GM23338 (cell line): Measurements from ENCODE around the gene BCL2L13.

Experiments
- EZH2 ChIP-seq: fragments of 200-600 bp; sonication (generic); IDR thresholded peaks from one replicate; pipeline ENCODE4 v1.8.0; 2017; ENCODE audit warnings: antibody characterized with exemption, mild to moderate bottlenecking, low read depth; ENCODE audit not compliant: unreplicated experiment
- POLR2AphosphoS5 ChIP-seq: IDR thresholded peaks from 2 replicates; pipeline ENCODE4 v1.6.1; 2016; ENCODE audit warnings: antibody characterized with exemption, low read depth
- TF ChIP-seq, protein P1 (sequence below), 2 experiments: fragments of 200-600 bp in 1 of 2; sonication (generic) in 1 of 2; conservative IDR thresholded peaks; 2 replicates each; pipeline versions ENCODE4 v1.5.1 to v1.6.1; 2016 to 2017; ENCODE audit warnings: antibody characterized with exemption in 2 of 2, low read depth in 2 of 2, mild to moderate bottlenecking in 2 of 2, moderate library complexity in 1 of 2
- TF ChIP-seq, protein P2 (sequence below): IDR thresholded peaks from one replicate; pipeline ENCODE4 v1.6.1; 2018; ENCODE audit warnings: antibody characterized with exemption; ENCODE audit not compliant: unreplicated experiment

DNA sequence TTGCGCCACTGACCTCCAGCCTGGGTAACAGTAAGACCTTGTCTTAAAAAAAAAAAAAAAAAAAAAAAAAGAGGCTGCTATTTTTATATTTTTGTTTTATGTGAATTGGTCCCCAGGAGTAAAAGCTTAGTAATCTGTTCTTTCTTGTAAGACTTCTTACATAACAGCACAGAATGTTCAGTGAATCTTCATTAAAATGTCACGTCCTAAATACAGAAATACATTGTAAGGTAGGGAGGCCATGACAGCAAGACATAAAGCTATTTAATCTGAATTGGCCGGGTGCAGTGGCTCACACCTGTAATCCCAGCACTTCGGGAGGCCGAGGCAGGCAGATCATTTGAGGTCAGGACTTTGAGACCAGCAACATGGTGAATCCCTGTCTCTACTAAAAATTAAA, 71.5 kb downstream of the BCL2L13 start:
- no peak for TF ChIP-seq EZH2
- no peak for TF ChIP-seq POLR2AphosphoS5
- TF ChIP-seq, protein P1, sequence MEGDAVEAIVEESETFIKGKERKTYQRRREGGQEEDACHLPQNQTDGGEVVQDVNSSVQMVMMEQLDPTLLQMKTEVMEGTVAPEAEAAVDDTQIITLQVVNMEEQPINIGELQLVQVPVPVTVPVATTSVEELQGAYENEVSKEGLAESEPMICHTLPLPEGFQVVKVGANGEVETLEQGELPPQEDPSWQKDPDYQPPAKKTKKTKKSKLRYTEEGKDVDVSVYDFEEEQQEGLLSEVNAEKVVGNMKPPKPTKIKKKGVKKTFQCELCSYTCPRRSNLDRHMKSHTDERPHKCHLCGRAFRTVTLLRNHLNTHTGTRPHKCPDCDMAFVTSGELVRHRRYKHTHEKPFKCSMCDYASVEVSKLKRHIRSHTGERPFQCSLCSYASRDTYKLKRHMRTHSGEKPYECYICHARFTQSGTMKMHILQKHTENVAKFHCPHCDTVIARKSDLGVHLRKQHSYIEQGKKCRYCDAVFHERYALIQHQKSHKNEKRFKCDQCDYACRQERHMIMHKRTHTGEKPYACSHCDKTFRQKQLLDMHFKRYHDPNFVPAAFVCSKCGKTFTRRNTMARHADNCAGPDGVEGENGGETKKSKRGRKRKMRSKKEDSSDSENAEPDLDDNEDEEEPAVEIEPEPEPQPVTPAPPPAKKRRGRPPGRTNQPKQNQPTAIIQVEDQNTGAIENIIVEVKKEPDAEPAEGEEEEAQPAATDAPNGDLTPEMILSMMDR (conservative IDR thresholded peaks at IDR 0.05; ENCODE audit: low read depth in 2 of 2) = no peak
- TF ChIP-seq, protein P2, sequence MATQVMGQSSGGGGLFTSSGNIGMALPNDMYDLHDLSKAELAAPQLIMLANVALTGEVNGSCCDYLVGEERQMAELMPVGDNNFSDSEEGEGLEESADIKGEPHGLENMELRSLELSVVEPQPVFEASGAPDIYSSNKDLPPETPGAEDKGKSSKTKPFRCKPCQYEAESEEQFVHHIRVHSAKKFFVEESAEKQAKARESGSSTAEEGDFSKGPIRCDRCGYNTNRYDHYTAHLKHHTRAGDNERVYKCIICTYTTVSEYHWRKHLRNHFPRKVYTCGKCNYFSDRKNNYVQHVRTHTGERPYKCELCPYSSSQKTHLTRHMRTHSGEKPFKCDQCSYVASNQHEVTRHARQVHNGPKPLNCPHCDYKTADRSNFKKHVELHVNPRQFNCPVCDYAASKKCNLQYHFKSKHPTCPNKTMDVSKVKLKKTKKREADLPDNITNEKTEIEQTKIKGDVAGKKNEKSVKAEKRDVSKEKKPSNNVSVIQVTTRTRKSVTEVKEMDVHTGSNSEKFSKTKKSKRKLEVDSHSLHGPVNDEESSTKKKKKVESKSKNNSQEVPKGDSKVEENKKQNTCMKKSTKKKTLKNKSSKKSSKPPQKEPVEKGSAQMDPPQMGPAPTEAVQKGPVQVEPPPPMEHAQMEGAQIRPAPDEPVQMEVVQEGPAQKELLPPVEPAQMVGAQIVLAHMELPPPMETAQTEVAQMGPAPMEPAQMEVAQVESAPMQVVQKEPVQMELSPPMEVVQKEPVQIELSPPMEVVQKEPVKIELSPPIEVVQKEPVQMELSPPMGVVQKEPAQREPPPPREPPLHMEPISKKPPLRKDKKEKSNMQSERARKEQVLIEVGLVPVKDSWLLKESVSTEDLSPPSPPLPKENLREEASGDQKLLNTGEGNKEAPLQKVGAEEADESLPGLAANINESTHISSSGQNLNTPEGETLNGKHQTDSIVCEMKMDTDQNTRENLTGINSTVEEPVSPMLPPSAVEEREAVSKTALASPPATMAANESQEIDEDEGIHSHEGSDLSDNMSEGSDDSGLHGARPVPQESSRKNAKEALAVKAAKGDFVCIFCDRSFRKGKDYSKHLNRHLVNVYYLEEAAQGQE = no peak
